Measurements from ENCODE around the gene NRXN3. TPM values are rescaled to one million over a fixed set of nuclear protein-coding genes. Genes with fewer than 3 reads are reported as not detected.
A peak's percentile ranks its signal among the peaks of the same experiment; 100 is the strongest.

The NRXN3 gene
- total and polyA plus RNA-seq, 2 donors (not counting 1 experiment from before 2014, with no cell fraction given): 0.83 to 34.6 TPM

- Histone ChIP-seq H3K9ac (ENCODE audit: insufficient read depth, low read length) (no peak overlapping the region), H3K9me3 (ENCODE audit: control insufficient read depth, insufficient read depth, low read depth, low read length) (no peaks in the 10 kb centered on the region), H2AFZ (ENCODE audit: low read length) (no peak overlapping the region), H3K4me2 (ENCODE audit: extremely low read depth, insufficient read depth, low read length) (peak overlapping the region; percentile 30), H3K36me3 (ENCODE audit: control insufficient read depth, insufficient read depth, low read length) (no peaks in the 10 kb centered on the region), H3K4me1 (ENCODE audit: control insufficient read depth, extremely low read depth, insufficient read depth, low read length) (no peaks in the 10 kb centered on the region), H3K79me2 (ENCODE audit: control insufficient read depth, insufficient read depth, low read length) (no peaks in the 10 kb centered on the region), H3K27ac (ENCODE audit: insufficient read depth, low read length) (no peak overlapping the region), H3K27me3 (ENCODE audit: control insufficient read depth, insufficient read depth, low read length) (no peaks in the 10 kb centered on the region), H4K20me1 (ENCODE audit: control insufficient read depth, extremely low read depth, insufficient read depth, low read length) (no peaks in the 10 kb centered on the region), H3K4me3 (replicated peaks in 1 of 4; ENCODE audit: control extremely low read depth in 1 of 4, insufficient read depth in 1 of 4, low read depth in 3 of 4, low read length in 4 of 4) (no peak overlapping the region)
- TF ChIP-seq EZH2 (IDR thresholded peaks at IDR 0.05; ENCODE audit: low read length, missing control alignments): no peak
- no peak for TF ChIP-seq CTCF (conservative IDR thresholded peaks at IDR 0.05 in 1 of 2, IDR thresholded peaks at IDR 0.05 in 1 of 2; ENCODE audit: low read depth in 1 of 2, low read length in 2 of 2)
- DNase-seq (ENCODE audit: low read depth in 2 of 2): peak in 1 of 2 donors; percentile 60
Measured at GRCh38 chr14:79111987-79112501, 941.9 kb downstream of the NRXN3 start.

GRCh38 chr14:79117561-79117960 lies 947.4 kb downstream of the NRXN3 start:
- no peak overlapping the region for H3K27ac ChIP-seq (ENCODE audit: insufficient read depth, low read length)
- H3K4me3 ChIP-seq (replicated peaks in 1 of 4; ENCODE audit: control extremely low read depth in 1 of 4, insufficient read depth in 1 of 4, low read depth in 3 of 4, low read length in 4 of 4): no peak overlapping the region
- no peaks in the 10 kb centered on the region for H3K79me2 ChIP-seq (ENCODE audit: control insufficient read depth, insufficient read depth, low read length)
- no peaks in the 10 kb centered on the region for H4K20me1 ChIP-seq (ENCODE audit: control insufficient read depth, extremely low read depth, insufficient read depth, low read length)
- H3K9ac ChIP-seq (ENCODE audit: insufficient read depth, low read length): no peak overlapping the region
- H3K36me3 ChIP-seq (ENCODE audit: control insufficient read depth, insufficient read depth, low read length): no peaks in the 10 kb centered on the region
- no peak for DNase-seq (ENCODE audit: low read depth in 2 of 2)
- no peak overlapping the region for H2AFZ ChIP-seq (ENCODE audit: low read length)
- no peak for TF ChIP-seq CTCF (conservative IDR thresholded peaks at IDR 0.05 in 1 of 2, IDR thresholded peaks at IDR 0.05 in 1 of 2; ENCODE audit: low read depth in 1 of 2, low read length in 2 of 2)
- no peak for TF ChIP-seq EZH2 (IDR thresholded peaks at IDR 0.05; ENCODE audit: low read length, missing control alignments)
- no peaks in the 10 kb centered on the region for H3K9me3 ChIP-seq (ENCODE audit: control insufficient read depth, insufficient read depth, low read depth, low read length)
- no peaks in the 10 kb centered on the region for H3K4me1 ChIP-seq (ENCODE audit: control insufficient read depth, extremely low read depth, insufficient read depth, low read length)
- H3K4me2 ChIP-seq (ENCODE audit: extremely low read depth, insufficient read depth, low read length): no peak overlapping the region
- H3K27me3 ChIP-seq (ENCODE audit: control insufficient read depth, insufficient read depth, low read length): no peaks in the 10 kb centered on the region

- Histone ChIP-seq H3K27ac (ENCODE audit: insufficient read depth, low read length) (no peak overlapping the region), H3K27me3 (ENCODE audit: control insufficient read depth, insufficient read depth, low read length) (no peaks in the 10 kb centered on the region)
Measured at GRCh38 chr14:79118291-79118690, 948.1 kb downstream of the NRXN3 start.

More at GRCh38 chr14:79118291-79118690, 948.1 kb downstream of the NRXN3 start:
- Histone ChIP-seq H3K36me3 (ENCODE audit: control insufficient read depth, insufficient read depth, low read length) (no peaks in the 10 kb centered on the region), H3K4me2 (ENCODE audit: extremely low read depth, insufficient read depth, low read length) (no peak overlapping the region), H3K9me3 (ENCODE audit: control insufficient read depth, insufficient read depth, low read depth, low read length) (no peaks in the 10 kb centered on the region), H2AFZ (ENCODE audit: low read length) (no peak overlapping the region), H3K4me1 (ENCODE audit: control insufficient read depth, extremely low read depth, insufficient read depth, low read length) (no peaks in the 10 kb centered on the region), H3K9ac (ENCODE audit: insufficient read depth, low read length) (no peak overlapping the region), H3K79me2 (ENCODE audit: control insufficient read depth, insufficient read depth, low read length) (no peaks in the 10 kb centered on the region), H4K20me1 (ENCODE audit: control insufficient read depth, extremely low read depth, insufficient read depth, low read length) (no peaks in the 10 kb centered on the region), H3K4me3 (replicated peaks in 1 of 4; ENCODE audit: control extremely low read depth in 1 of 4, insufficient read depth in 1 of 4, low read depth in 3 of 4, low read length in 4 of 4) (no peak overlapping the region)
- no peak for TF ChIP-seq CTCF (conservative IDR thresholded peaks at IDR 0.05 in 1 of 2, IDR thresholded peaks at IDR 0.05 in 1 of 2; ENCODE audit: low read depth in 1 of 2, low read length in 2 of 2)
- no peak for TF ChIP-seq EZH2 (IDR thresholded peaks at IDR 0.05; ENCODE audit: low read length, missing control alignments)
- DNase-seq (ENCODE audit: low read depth in 2 of 2): no peak

Data from fibroblast of lung (primary cell).